NOMO-1 (cell line): ENCODE results near the gene FSHR.
A peak's percentile ranks its signal among the peaks of the same experiment; 100 is the strongest.

Source experiments
- DNase-seq, 2 experiments: peaks; one replicate each; lab custom pipeline; 2025; ENCODE audit not compliant: unreplicated experiment in 2 of 2; lab: John Stamatoyannopoulos, UW

Gene FSHR

GRCh38 chr2:48971801-48972200 is 182.5 kb downstream of the FSHR start:
- DNase-seq, result no peak

DNA sequence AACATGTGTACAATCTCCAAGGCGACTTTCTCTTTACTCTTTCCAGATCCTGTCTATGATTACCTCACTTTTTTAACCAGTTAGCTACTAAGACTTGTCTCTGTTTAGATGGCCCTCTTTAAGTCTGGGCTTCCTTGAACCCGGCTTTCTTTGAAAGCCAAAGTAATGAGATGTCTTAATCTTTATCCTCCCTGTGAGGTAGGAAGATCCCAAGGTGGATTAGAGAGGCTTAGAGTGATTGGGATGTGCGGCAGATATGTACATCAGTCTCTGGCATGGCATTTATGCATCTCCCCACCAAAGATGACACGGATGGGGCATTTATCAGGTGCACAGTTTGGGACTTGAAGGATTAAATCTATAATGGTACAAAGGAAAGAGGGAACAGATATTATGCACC is 186.3 kb downstream of the FSHR start:
- no peak for DNase-seq

- DNase-seq, result no peak
These were observed 189.1 kb downstream of the FSHR start for GRCh38 chr2:48965204-48965603.

DNA sequence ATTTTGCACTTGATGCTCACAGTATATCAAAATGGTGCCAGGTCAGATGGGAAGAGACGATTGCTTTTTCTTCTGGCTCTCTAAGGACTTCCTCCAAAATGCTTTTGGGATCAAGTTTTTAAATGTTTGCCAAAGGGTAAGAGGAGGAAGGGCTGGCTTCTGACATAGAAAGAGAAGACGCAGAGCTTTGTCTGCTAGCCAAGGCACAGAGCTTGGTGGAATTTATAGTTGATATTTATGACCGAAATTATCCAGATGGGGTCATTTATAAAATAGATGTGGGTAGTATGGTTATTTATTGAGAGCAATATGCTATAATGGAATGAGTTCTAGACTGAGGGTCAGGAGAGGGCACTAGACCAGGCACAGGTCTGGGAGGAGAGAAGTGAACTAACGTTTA is 193.3 kb downstream of the FSHR start:
- no peak for DNase-seq

DNA sequence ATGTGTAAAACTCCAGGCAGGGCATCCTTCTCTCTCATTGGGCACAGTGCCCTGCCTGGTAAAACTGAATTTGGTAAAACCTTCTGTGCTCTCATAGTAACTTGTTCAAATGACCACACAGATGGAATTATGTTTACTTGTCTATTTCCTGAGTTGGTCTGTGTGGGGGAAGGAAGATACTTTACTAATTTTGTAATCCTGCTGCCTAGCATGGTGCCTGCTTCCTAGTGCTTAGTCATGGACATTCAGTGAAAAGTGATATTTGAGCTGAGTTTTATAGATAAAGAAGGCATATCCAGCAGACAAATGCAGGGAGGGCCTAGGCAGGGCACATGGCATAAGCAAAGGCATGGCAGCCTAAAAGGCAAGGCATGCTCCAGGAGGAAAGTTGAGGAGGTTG is 199.4 kb downstream of the FSHR start:
- no peak for DNase-seq

DNA sequence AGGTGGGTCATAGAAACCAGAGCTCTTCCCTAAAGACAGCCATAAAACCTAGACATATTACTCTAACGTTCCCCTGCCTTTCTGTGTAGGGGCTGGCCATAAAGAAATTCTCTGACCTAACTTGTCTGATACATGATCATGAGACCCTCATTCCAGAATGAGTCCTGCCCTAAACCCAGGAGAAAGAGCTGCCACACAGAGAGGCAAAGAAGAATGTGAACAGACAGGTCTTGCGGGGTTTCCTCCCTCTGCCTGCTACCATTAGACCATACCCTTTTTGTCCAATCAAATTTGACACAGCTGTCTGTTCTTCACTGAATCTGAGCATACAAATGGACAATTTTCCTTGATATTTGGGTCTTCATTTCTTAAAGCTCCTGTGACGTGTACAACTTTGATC is 200.0 kb downstream of the FSHR start:
- DNase-seq, result no peak

- no peak for DNase-seq
These were observed 201.7 kb downstream of the FSHR start for GRCh38 chr2:48952614-48953013.

DNA sequence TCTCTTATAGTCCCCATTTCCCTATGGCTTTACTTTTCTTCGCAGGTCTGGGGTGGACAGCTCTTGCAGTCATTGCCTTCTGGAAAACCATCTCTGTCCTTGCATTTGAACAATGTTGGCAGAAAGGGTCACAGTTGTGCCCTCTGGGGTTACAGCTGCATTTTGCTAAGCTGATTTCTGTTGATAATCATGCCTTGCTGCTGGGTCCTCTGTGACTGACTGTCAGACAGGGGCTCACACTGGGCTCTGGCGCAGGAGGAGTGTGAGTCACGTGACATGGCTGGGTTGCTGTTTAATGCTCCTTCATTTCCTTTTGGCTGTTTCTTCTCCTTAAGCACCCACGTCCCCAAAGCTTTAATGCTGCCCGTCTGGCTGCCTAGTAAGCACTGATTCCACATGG is 202.2 kb downstream of the FSHR start:
- no peak for DNase-seq

- DNase-seq, result no peak
These were observed 205.8 kb downstream of the FSHR start for GRCh38 chr2:48948400-48949125.

GRCh38 chr2:48946449-48947048 is 207.8 kb downstream of the FSHR start:
- peak; percentile 33 to 57 for DNase-seq

- no peak for DNase-seq
These were observed 209.4 kb downstream of the FSHR start for GRCh38 chr2:48944956-48945355.

GRCh38 chr2:48943436-48943835 is 210.9 kb downstream of the FSHR start:
- DNase-seq, result no peak

- no peak for DNase-seq
These were observed 212.4 kb downstream of the FSHR start for GRCh38 chr2:48941908-48942307.

- DNase-seq, result no peak
These were observed 212.9 kb downstream of the FSHR start for GRCh38 chr2:48941456-48941855.

- no peak for DNase-seq
These were observed 213.7 kb downstream of the FSHR start for GRCh38 chr2:48940606-48941005.

DNA sequence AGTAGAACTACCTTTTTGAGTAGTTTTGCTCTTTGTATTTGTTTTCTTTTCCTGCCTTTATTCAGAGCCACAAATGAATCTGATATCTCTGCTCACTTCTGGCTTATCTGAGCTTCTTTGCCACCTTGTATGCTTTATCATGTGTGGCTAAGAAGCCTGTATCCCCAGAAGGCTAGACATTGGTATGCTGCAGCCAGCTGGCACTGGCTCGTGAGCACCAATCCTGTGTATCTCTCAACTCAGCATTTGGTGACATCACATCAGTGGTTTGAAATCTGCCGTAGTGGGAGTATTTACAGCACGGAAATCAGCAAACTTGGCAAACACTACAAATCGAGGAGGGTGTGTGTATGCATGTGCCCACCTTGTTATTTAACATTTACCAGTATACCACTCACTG is 215.1 kb downstream of the FSHR start:
- no peak for DNase-seq

GRCh38 chr2:48938231-48938630 is 216.1 kb downstream of the FSHR start:
- DNase-seq, result no peak

DNA sequence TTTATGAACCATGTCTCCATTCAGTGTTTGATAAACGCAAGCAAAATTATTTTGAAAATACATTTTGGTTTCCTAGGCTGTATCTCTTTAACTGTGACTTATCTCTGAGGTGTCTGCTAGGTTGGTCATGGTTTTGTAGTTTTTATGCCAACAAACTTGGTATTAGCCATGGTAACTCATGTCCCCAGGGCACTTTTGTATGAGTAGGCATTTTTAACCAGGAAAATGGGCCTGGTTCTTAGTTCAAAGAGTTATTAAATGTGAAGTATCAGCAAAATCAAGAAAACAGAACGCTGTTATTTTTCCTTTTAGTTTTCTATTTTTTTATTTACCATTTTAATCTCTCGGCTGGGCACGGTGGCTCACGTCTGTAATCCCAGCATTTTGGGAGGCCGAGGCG is 219.5 kb downstream of the FSHR start:
- no peak for DNase-seq

DNA sequence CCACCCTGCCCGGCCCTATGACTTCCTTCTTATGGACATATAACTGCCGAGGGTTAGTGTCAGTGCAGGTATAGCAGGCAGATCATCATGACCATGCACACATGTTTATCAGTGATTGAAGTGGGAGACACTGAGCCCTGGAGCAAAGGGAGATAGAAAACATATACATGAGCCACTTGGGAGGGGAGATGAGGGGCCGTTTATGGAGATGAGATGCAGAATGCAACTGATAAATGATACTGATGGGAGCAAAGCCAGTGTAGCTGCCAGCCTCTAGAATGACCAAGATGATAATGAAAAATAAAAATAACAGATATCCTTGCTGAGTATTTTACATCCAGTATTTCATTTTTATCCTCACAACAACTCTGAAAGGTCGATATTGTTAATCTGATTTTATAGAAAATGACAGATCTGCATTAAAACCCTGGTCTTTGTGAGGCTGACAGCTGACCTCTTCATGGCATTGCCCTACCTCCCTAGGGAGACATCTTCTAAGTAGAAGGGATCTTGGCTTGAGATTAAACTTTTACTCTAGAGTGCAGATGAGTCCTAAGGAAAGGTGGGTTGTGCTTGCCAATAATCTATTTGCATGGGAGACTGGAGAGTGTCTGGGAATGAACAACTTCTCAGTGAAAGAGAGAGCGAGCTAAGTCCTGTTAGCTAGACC is 220.4 kb downstream of the FSHR start:
- DNase-seq, result no peak

GRCh38 chr2:48932667-48933066 is 221.6 kb downstream of the FSHR start:
- no peak for DNase-seq

DNA sequence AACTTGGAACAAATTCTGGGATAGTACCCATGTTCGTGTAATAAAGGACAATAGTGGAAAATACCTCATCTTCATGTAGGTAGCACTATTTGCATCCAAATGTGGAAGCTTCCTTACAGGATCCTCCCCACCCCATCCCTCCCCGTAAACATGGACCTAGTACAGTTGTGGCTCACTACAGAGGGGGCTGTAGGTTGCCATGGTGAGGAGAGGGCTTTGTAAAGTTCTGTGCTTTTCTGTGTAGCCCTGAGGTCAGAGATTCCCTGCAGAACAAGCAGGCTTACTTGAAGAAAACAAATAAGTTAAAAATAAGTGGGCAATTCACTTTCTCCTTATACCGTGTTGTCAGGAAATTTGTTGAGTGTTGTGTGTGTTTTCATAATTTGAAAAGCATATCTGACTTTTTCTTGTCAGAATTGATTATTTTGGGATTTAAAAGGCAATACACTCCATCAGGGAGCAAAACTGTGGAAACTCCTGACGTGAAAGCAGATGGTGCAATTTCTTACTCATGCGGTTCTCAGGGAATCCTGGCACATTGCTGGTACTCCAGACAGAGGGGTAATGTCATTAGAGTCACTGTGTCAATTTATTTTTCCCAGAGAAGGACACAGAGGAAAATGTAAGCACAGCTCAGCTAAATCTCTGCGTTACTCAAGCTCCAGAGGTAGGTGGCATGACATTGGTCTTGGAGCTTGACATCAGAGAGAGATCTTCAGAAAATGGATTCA is 224.6 kb downstream of the FSHR start:
- no peak for DNase-seq

DNA sequence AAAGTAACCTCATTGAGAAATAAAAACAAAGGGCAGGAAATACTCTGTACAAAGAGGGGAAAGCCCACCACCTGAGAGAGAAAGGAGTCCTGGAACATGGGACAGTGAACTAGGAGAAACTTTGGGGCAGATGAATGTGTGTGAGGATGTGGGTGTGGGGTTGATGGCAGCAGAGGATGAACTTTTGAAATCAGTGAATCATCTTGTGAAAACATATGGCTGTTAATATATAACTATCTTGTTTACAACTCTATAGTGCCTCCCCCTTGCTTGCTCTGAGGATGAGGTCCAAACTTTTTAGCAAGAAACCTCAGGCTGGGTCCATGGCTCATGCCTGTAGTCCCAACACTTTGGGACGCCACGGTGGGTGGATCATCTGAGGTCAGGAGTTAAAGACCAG is 227.0 kb downstream of the FSHR start:
- no peak for DNase-seq
